ENCODE measurements around the gene MBOAT1. TPM values are rescaled to one million over a fixed set of nuclear protein-coding genes. Genes with fewer than 3 reads are reported as not detected.

The MBOAT1 gene
- total and polyA plus RNA-seq, 10 donors: 1.0 to 14.9 (median 11.8) TPM

GRCh38 chr6:20203561-20204511 is 8.4 kb downstream of the MBOAT1 start:
- 76 to 85% (median 79%) methylated on average over 7 of the region's 7 CpGs for WGBS, 5 donors
- Histone ChIP-seq H3K4me1 (peaks cover 2 to 92% (median 55%) of the 10 kb centered on the region in 6 donors), H3K36me3 (peaks cover 0 to 5% (median 0%) of the 10 kb centered on the region in 6 donors), H3K27ac (peak overlapping the region in 5 of 8 donors; percentile 32 to 89 (median 88)), H3K9me3 (no peaks in the 10 kb centered on the region), H3K4me3 (peak overlapping the region in 1 of 8 donors; percentile 34), H3K27me3 (replicated peaks in 1 of 7) (no peaks in the 10 kb centered on the region)
- DNase-seq: no peak
- TF ChIP-seq CTCF (IDR thresholded peaks at IDR 0.05 in 8 of 11, conservative IDR thresholded peaks at IDR 0.05 in 3 of 11) (no peak), POLR2AphosphoS5 (IDR thresholded peaks at IDR 0.05) (no peak), POLR2A (IDR thresholded peaks at IDR 0.05) (no peak)
- intact Hi-C loops (cut with DNase I; ENCODE audit: low total_unique reads): no loop called here

- 64 to 90% (median 77%) methylated on average over 3 of the region's 3 CpGs for WGBS, 5 donors
- Histone ChIP-seq H3K36me3 (peaks cover 0 to 5% (median 0%) of the 10 kb centered on the region in 6 donors), H3K27ac (peak overlapping the region in 4 of 8 donors; percentile 60 to 89 (median 74)), H3K4me1 (peaks cover 2 to 85% (median 54%) of the 10 kb centered on the region in 6 donors), H3K4me3 (no peak overlapping the region), H3K9me3 (no peaks in the 10 kb centered on the region), H3K27me3 (replicated peaks in 1 of 7) (no peaks in the 10 kb centered on the region)
- TF ChIP-seq POLR2A (IDR thresholded peaks at IDR 0.05) (no peak), POLR2AphosphoS5 (IDR thresholded peaks at IDR 0.05) (no peak), CTCF (IDR thresholded peaks at IDR 0.05 in 8 of 11, conservative IDR thresholded peaks at IDR 0.05 in 3 of 11) (no peak)
- intact Hi-C loops (cut with DNase I; ENCODE audit: low total_unique reads): no loop called here
- no peak for DNase-seq
Measured at GRCh38 chr6:20202699-20203302, 9.5 kb downstream of the MBOAT1 start.

GRCh38 chr6:20202324-20202658 is 10.0 kb downstream of the MBOAT1 start:
- WGBS, 5 donors: 25 to 55% (median 35%) methylated on average over 1 of the region's 1 CpG
- TF ChIP-seq POLR2A (IDR thresholded peaks at IDR 0.05): no peak
- TF ChIP-seq CTCF (IDR thresholded peaks at IDR 0.05 in 8 of 11, conservative IDR thresholded peaks at IDR 0.05 in 3 of 11): no peak
- TF ChIP-seq POLR2AphosphoS5 (IDR thresholded peaks at IDR 0.05): no peak
- Histone ChIP-seq H3K27me3 (replicated peaks in 1 of 7) (no peaks in the 10 kb centered on the region), H3K27ac (peak overlapping the region in 5 of 8 donors; percentile 10 to 89 (median 66)), H3K4me1 (peaks cover 2 to 80% (median 49%) of the 10 kb centered on the region in 6 donors), H3K4me3 (peak overlapping the region in 1 of 8 donors; percentile 15), H3K36me3 (peaks cover 0 to 5% (median 0%) of the 10 kb centered on the region in 6 donors), H3K9me3 (no peaks in the 10 kb centered on the region)
- intact Hi-C loops (cut with DNase I; ENCODE audit: low total_unique reads): no loop called here
- no peak for DNase-seq
